WERI-Rb-1 (cell line): ENCODE results near the gene VWA1.
"Not testable (repeated sequence)": the region's sequence is repeated elsewhere in the genome, so short reads cannot be mapped to it uniquely, and the experiment has no call there.

Experiments
- DNase-seq: peaks from one replicate; pipeline ENCODE4 v3.0.0-alpha.2; 2020
- H3K27ac ChIP-seq: fragments of 250-450 bp; sonication (Bioruptor Pico); 2 replicates; pipeline ENCODE4 v1.5.1; 2020; ENCODE audit warnings: mild to moderate bottlenecking, moderate library complexity
- H3K27me3 ChIP-seq: fragments of 250-450 bp; sonication (Bioruptor Pico); 2 replicates; pipeline ENCODE4 v1.5.1; 2021; ENCODE audit warnings: mild to moderate bottlenecking, low read depth, moderate library complexity; ENCODE audit not compliant: insufficient read depth, severe bottlenecking
- H3K36me3 ChIP-seq: fragments of 250-450 bp; sonication (Bioruptor Pico); 2 replicates; pipeline ENCODE4 v1.5.1; 2020; ENCODE audit warnings: mild to moderate bottlenecking, moderate library complexity
- H3K4me3 ChIP-seq: 2 replicates; pipeline ENCODE4 v1.5.1; 2011; ENCODE audit warnings: low read depth, mild to moderate bottlenecking, control low read depth, low read length
- H3K9me3 ChIP-seq: fragments of 250-450 bp; sonication (Bioruptor Pico); 2 replicates; pipeline ENCODE4 v1.5.1; 2021; ENCODE audit warnings: mild to moderate bottlenecking, moderate library complexity; ENCODE audit not compliant: severe bottlenecking
- TF ChIP-seq, protein P1 (sequence below): IDR thresholded peaks from 2 replicates; pipeline ENCODE4 v1.5.1; 2011; ENCODE audit warnings: low read depth, mild to moderate bottlenecking, control low read depth, inconsistent platforms, low read length

The VWA1 gene

GRCh38 chr1:1439546-1440261 lies 4.2 kb downstream of the VWA1 start:
- no peak for DNase-seq
- H3K9me3 ChIP-seq, result no peaks in the 10 kb centered on the region
- H3K4me3 ChIP-seq, result no peak overlapping the region
- no peaks in the 10 kb centered on the region for H3K27me3 ChIP-seq
- TF ChIP-seq, protein P1, sequence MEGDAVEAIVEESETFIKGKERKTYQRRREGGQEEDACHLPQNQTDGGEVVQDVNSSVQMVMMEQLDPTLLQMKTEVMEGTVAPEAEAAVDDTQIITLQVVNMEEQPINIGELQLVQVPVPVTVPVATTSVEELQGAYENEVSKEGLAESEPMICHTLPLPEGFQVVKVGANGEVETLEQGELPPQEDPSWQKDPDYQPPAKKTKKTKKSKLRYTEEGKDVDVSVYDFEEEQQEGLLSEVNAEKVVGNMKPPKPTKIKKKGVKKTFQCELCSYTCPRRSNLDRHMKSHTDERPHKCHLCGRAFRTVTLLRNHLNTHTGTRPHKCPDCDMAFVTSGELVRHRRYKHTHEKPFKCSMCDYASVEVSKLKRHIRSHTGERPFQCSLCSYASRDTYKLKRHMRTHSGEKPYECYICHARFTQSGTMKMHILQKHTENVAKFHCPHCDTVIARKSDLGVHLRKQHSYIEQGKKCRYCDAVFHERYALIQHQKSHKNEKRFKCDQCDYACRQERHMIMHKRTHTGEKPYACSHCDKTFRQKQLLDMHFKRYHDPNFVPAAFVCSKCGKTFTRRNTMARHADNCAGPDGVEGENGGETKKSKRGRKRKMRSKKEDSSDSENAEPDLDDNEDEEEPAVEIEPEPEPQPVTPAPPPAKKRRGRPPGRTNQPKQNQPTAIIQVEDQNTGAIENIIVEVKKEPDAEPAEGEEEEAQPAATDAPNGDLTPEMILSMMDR, result no peak
- no peak overlapping the region for H3K27ac ChIP-seq
- H3K36me3 ChIP-seq, result no peaks in the 10 kb centered on the region; the same call in 1 of the 2 replicates

- Histone ChIP-seq H3K4me3 (no peak overlapping the region), H3K9me3 (no peaks in the 10 kb centered on the region), H3K27me3 (no peaks in the 10 kb centered on the region), H3K36me3 (no peaks in the 10 kb centered on the region; the same call in 1 of the 2 replicates), H3K27ac (no peak overlapping the region)
- TF ChIP-seq, protein P1, result no peak
- DNase-seq, result no peak
Observed at GRCh38 chr1:1440262-1441001, 4.9 kb downstream of the VWA1 start.

- TF ChIP-seq, protein P1, result peak; percentile 98
- DNase-seq, result peak; percentile 60
- Histone ChIP-seq H3K27ac (no peak overlapping the region), H3K9me3 (no peaks in the 10 kb centered on the region), H3K27me3 (no peaks in the 10 kb centered on the region), H3K4me3 (no peak overlapping the region), H3K36me3 (no peaks in the 10 kb centered on the region; the same call in 1 of the 2 replicates)
Observed at GRCh38 chr1:1441002-1441888, 5.8 kb downstream of the VWA1 start.

GRCh38 chr1:1442069-1442770 lies 6.7 kb downstream of the VWA1 start:
- Histone ChIP-seq H3K36me3 (no peaks in the 10 kb centered on the region; the same call in 1 of the 2 replicates), H3K4me3 (no peak overlapping the region), H3K27ac (no peak overlapping the region), H3K27me3 (no peaks in the 10 kb centered on the region), H3K9me3 (no peaks in the 10 kb centered on the region)
- no peak for DNase-seq
- TF ChIP-seq, protein P1, result no peak

- not testable (repeated sequence) for H3K27ac ChIP-seq, DNase-seq, H3K9me3 ChIP-seq, H3K4me3 ChIP-seq, H3K27me3 ChIP-seq, H3K36me3 ChIP-seq
Observed at GRCh38 chr1:1446631-1447030, 11.1 kb downstream of the VWA1 start.
